Gastroesophageal sphincter (tissue), 3 donors: ENCODE measurements around the gene IQGAP2.

Source experiments
- EP300 ChIP-seq: sonication (generic); formaldehyde crosslinking; IDR thresholded peaks from one replicate; pipeline ENCODE4 v1.6.1; 2017; ENCODE audit warnings: antibody characterized with exemption, mild to moderate bottlenecking
- TF ChIP-seq, protein P1 (sequence below), 4 experiments: fragments of 200-600 bp in 2 of 4; fragments of 450-650 bp in 2 of 4; sonication (generic) in 1 of 4; IDR thresholded peaks; one replicate each; pipeline ENCODE4 v1.5.1; 2017 to 2019; ENCODE audit warnings: antibody characterized with exemption in 4 of 4, mild to moderate bottlenecking in 2 of 4, moderate library complexity in 2 of 4

DNA sequence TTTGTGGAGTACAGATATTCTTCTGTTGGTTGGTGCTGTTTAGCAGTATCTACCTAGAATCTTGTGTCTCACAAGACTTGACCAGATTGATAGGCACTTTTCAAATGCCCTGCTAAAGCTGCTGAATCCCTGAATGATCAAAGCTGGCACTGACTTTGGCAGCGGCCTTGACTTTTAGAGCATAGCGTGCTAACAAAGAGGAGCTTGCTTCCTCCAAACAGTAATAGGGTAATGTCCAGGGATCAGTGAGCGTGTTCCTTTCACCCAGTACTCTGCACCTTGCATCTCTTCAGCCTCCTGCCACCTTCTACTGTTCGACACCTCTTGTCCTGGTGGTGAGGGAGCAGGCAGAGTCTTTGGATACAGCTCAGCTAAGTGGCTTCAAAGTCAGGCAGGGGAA lies 100.8 kb downstream of the IQGAP2 start:
- TF ChIP-seq, protein P1, sequence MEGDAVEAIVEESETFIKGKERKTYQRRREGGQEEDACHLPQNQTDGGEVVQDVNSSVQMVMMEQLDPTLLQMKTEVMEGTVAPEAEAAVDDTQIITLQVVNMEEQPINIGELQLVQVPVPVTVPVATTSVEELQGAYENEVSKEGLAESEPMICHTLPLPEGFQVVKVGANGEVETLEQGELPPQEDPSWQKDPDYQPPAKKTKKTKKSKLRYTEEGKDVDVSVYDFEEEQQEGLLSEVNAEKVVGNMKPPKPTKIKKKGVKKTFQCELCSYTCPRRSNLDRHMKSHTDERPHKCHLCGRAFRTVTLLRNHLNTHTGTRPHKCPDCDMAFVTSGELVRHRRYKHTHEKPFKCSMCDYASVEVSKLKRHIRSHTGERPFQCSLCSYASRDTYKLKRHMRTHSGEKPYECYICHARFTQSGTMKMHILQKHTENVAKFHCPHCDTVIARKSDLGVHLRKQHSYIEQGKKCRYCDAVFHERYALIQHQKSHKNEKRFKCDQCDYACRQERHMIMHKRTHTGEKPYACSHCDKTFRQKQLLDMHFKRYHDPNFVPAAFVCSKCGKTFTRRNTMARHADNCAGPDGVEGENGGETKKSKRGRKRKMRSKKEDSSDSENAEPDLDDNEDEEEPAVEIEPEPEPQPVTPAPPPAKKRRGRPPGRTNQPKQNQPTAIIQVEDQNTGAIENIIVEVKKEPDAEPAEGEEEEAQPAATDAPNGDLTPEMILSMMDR (IDR thresholded peaks at IDR 0.05): no peak
- no peak for TF ChIP-seq EP300
